Common myeloid progenitor, CD34-positive (primary cell): Measurements from ENCODE around the gene TFAP2C. TPM values are rescaled to one million over a fixed set of nuclear protein-coding genes. Genes with fewer than 3 reads are reported as not detected.
A peak's percentile ranks its signal among the peaks of the same experiment; 100 is the strongest.

Experiments used
- CTCF ChIA-PET: fragments of 350-600 bp; sonication (Branson Sonifier 250); formaldehyde crosslinking; loops from one replicate; lab custom pipeline; 2021; ENCODE audit warnings: antibody characterized with exemption; lab: Charles Lee
- POLR2A ChIA-PET: fragments of 350-600 bp; sonication (Branson Sonifier 250); formaldehyde crosslinking; loops from one replicate; lab custom pipeline; 2021; ENCODE audit warnings: antibody characterized with exemption; lab: Charles Lee
- DNase-seq, 3 donors: peaks; one replicate each; pipeline versions ENCODE4 v3.0.0 to v3.0.0-alpha.2; 2013
- H3K27ac ChIP-seq, 2 experiments: 1 replicate in 1 of 2; 2 replicates in 1 of 2; pipeline ENCODE4 v1.7.0; 2013; ENCODE audit warnings: inconsistent platforms in 2 of 2, low read length in 2 of 2, mild to moderate bottlenecking in 2 of 2, low read depth in 1 of 2, moderate library complexity in 1 of 2; ENCODE audit not compliant: severe bottlenecking in 2 of 2, insufficient read depth in 1 of 2, poor library complexity in 1 of 2
- H3K27me3 ChIP-seq, 5 experiments: replicated peaks in 2 of 5; 1 replicate in 3 of 5; 2 replicates in 2 of 5; pipeline versions ENCODE4 v1.6.1 to v1.7.0; 2013; ENCODE audit warnings: low read length in 4 of 5, mild to moderate bottlenecking in 2 of 5, moderate library complexity in 2 of 5, inconsistent platforms in 1 of 5; ENCODE audit not compliant: insufficient read depth in 5 of 5, control insufficient read depth in 4 of 5
- H3K36me3 ChIP-seq, 4 experiments: 1 replicate in 2 of 4; 2 replicates in 2 of 4; pipeline versions ENCODE4 v1.6.1 to v1.7.0; 2013; ENCODE audit warnings: low read length in 3 of 4, control low read depth in 1 of 4, mild to moderate bottlenecking in 1 of 4; ENCODE audit not compliant: control insufficient read depth in 4 of 4, insufficient read depth in 4 of 4
- H3K4me1 ChIP-seq, 4 experiments: 1 replicate in 3 of 4; 2 replicates in 1 of 4; pipeline versions ENCODE4 v1.6.1 to v1.7.1; 2013; ENCODE audit warnings: low read length in 3 of 4, mild to moderate bottlenecking in 3 of 4, control low read depth in 1 of 4, inconsistent platforms in 1 of 4, moderate library complexity in 1 of 4; ENCODE audit not compliant: control insufficient read depth in 4 of 4, insufficient read depth in 4 of 4; ENCODE audit errors: control extremely low read depth in 1 of 4
- H3K4me3 ChIP-seq, 7 experiments: 1 replicate in 4 of 7; 2 replicates in 3 of 7; pipeline versions ENCODE4 v1.5.1 to v1.7.0; 2013; ENCODE audit warnings: mild to moderate bottlenecking in 7 of 7, low read length in 6 of 7, moderate library complexity in 6 of 7, inconsistent platforms in 2 of 7, low read depth in 2 of 7, control low read depth in 1 of 7; ENCODE audit not compliant: insufficient read depth in 4 of 7, control insufficient read depth in 1 of 7; ENCODE audit errors: extremely low read depth in 1 of 7
- H3K9me3 ChIP-seq, 5 experiments: 1 replicate in 4 of 5; 2 replicates in 1 of 5; pipeline versions ENCODE4 v1.6.1 to v1.7.1; 2013; ENCODE audit warnings: low read length in 4 of 5, mild to moderate bottlenecking in 2 of 5, inconsistent platforms in 1 of 5, low read depth in 1 of 5, moderate library complexity in 1 of 5; ENCODE audit not compliant: control insufficient read depth in 4 of 5, insufficient read depth in 2 of 5; ENCODE audit errors: control extremely low read depth in 1 of 5
- WGBS: methylation state at CpG from one replicate; pipeline ENCODE4 v1.1.5; 2013; ENCODE audit not compliant: insufficient coverage; 5-methylcytosine and 5-hydroxymethylcytosine counted together
- polyA plus RNA-seq: library from polyadenylated mRNA; unstranded; fragments of 120-200 nt; gene quantifications from one replicate; pipeline ENCODE4 v1.2.1, GENCODE V29; 2013

TFAP2C gene
- polyA plus RNA-seq, result not detected

DNA sequence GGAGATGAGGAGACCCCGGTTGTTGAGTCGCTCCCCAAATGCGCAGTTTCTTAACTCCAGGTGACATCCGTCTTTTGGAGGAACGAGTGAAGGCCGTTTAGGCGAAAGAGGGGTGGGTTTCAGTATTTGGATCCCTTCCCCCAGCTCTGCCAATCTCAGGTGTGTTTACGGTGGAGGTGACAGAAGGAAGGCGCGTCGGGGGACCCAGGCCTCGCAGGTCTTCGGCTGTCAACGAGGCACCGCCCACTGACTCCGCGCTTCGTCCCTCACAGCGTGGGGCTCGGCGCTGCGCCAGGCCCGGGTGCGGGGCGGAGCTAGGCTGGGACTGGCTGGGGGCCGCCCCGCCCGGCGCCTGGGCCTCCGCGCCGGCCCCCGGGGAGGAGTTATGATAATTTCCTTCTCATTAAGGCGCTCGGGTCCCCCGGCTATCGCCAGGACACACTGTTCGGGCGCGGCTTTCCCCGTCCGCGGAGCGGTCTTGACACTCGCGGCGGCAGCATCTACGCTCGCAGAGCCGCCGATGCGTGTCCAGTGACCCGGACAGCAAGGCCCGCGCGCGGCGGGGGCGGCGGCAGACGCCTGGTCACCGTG, at the start of gene TFAP2C:
Gene TFAP2C (plus strand): TSS at position 434 of the 591 bp plus-strand sequence. CDS start 239 bp downstream, outside the sequence.
- under 1% methylated on average over 46 of the region's 62 CpGs for WGBS
- Histone ChIP-seq H3K9me3 (no peaks in the 10 kb centered on the region), H3K4me3 (peak within 1 kb of the TSS; percentile 3 to 67 (median 39)), H3K27me3 (peaks cover 2 to 100% (median 65%) of the 10 kb centered on the region in 5 experiments), H3K4me1 (peaks cover 0 to 43% (median 28%) of the 10 kb centered on the region in 4 experiments), H3K27ac (no peak within 1 kb of the TSS), H3K36me3 (no peaks in the 10 kb centered on the region)
- ChIA-PET POLR2A (interaction anchor here (0.6 kb wide), 1 partner anchor 415 kb away, joined by 3 read pairs; no protein-coding TSS in a partner anchor), CTCF (no interaction called here)
- peak; percentile 36 to 62 (median 61) for DNase-seq

DNA sequence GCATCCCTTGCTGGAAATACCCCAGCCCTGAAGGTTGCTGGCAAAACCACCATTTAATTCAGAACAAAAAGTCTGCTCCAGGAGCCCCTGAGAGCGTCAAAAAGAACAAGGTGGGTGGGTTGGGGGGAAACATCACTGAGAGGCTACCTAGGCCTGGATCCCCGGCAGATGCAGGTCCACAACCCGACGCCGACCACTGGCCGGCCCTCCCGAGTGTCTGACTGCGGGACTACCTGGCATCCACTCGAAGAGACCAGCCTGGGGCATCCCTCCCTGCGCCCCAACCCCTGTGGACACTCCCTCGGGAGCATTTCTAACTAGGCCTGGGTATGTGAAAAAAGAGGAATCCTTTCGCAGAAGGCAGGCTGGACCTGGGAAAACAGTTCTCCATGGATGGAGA, 48.9 kb upstream of the TFAP2C start:
- Histone ChIP-seq H3K27me3 (peaks cover 0 to 2% (median 0%) of the 10 kb centered on the region in 5 experiments), H3K4me3 (no peak overlapping the region), H3K4me1 (no peaks in the 10 kb centered on the region), H3K36me3 (no peaks in the 10 kb centered on the region), H3K27ac (no peak overlapping the region), H3K9me3 (no peaks in the 10 kb centered on the region)
- POLR2A ChIA-PET, result no interaction called here
- CTCF ChIA-PET, result interaction anchor here (1.6 kb wide), 1 partner anchor 332 kb away, joined by 3 read pairs; the partner anchor contains the start of gene MC3R
- no peak for DNase-seq
- WGBS, result 97% methylated on average over 10 of the region's 12 CpGs

DNA sequence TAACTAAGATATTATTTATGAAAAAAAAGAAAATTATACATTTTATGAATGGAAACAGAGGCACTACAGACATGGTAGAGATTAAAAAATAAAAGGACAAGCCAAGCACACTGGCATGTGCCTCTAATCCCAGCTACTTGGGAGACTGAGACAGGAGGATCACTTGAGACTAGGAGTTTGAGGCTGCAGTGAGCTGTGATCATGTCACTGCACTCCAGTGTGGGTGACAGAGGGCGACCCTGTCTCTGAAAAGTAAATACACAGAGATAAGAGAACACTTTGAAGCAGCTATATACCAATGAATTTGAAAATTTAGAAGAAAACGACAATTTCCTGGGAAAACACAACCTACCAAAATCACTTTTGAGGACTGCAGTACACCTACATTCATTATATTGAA, 47.4 kb upstream of the TFAP2C start:
- Histone ChIP-seq H3K9me3 (no peaks in the 10 kb centered on the region), H3K27me3 (peaks cover 0 to 2% (median 0%) of the 10 kb centered on the region in 5 experiments), H3K36me3 (no peaks in the 10 kb centered on the region), H3K4me1 (no peaks in the 10 kb centered on the region), H3K4me3 (no peak overlapping the region), H3K27ac (no peak overlapping the region)
- DNase-seq, result no peak
- 100% methylated on average over 1 of the region's 2 CpGs for WGBS
- ChIA-PET CTCF (no interaction called here), POLR2A (no interaction called here)

DNA sequence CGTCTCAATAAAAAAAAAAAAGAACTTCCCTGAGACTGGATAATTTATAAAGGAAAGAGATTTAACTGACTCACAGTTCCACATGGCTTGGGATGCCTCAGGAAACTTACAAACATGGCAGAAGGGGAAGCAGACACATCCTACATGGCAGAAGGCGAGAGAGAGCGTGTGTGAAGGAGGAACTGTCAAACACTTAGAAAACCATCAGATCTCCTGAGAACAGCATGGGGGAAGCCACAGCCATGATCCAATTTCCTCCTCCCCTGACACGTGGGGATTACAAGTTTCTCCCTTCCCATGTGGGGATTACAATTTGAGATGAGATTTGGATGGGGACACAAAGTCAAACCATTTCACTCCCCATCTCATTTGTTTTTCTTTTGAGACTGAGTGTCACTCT, 46.6 kb upstream of the TFAP2C start:
- Histone ChIP-seq H3K9me3 (no peaks in the 10 kb centered on the region), H3K4me1 (no peaks in the 10 kb centered on the region), H3K4me3 (no peak overlapping the region), H3K27me3 (peaks cover 0 to 7% (median 2%) of the 10 kb centered on the region in 5 experiments), H3K36me3 (no peaks in the 10 kb centered on the region), H3K27ac (no peak overlapping the region)
- ChIA-PET POLR2A (no interaction called here), CTCF (no interaction called here)
- DNase-seq, result peak in 2 of 3 donors; percentile 50 to 60
- no CpG with 5 or more reads among the region's 4 CpGs for WGBS

DNA sequence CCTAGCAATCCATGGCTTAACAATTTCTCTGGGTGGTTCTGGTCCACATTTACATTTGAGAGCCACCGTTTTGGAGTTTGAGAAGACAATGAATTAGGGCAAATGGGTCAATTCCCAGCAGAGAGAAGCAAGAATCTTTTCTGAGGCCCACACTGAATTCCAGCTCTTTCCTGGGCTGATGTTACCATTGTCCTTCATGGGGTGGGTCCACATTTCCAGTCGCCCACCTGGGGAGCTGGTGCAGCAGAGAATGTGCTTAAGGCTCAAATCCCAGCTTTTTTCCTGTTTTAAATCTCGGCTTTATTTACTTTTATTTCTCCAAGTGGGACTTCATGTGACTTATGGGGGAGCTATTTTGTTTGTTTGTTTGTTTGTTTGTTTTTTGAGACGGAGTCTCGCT, 44.2 kb upstream of the TFAP2C start:
- Histone ChIP-seq H3K9me3 (no peaks in the 10 kb centered on the region), H3K4me3 (no peak overlapping the region), H3K4me1 (no peaks in the 10 kb centered on the region), H3K27me3 (peaks cover 0 to 11% (median 2%) of the 10 kb centered on the region in 5 experiments), H3K36me3 (no peaks in the 10 kb centered on the region), H3K27ac (no peak overlapping the region)
- no peak for DNase-seq
- CTCF ChIA-PET, result no interaction called here
- WGBS, result 100% methylated on average over 2 of the region's 5 CpGs
- POLR2A ChIA-PET, result no interaction called here

DNA sequence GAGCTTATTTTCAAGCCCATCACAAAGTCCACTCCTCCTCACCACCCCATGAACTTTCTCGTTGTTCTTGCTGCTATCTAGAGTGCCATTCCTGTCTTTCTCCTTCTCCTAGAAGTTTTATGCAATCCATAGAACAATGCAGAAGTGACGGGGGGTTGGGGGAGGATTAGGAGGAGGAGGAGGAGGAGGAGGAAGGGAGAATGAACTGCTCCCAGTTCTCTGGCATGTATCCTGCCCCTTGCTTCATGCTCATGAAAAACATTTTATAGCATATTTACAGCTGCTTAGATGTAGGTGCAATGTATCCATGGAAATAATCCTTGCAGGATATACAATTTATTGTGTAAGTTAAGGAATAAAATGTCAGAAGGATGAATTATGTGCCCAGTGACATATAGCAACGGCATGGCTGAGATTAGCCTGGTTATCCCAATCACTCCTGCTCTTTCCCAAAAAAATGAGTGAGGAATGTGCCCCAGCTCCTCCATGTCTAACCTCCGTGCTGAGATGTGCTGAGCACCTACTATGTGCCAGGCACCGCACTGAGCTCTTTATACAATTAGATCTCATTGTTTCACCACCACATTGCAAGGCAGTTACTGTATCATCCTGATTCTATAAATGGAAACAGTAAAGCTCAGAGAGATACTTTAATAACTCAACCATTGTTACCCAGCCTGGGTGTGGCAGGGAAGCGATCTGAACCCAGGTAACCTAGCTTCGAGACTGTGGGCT, 41.6 kb upstream of the TFAP2C start:
- 93% methylated on average over 2 of the region's 7 CpGs for WGBS

DNA sequence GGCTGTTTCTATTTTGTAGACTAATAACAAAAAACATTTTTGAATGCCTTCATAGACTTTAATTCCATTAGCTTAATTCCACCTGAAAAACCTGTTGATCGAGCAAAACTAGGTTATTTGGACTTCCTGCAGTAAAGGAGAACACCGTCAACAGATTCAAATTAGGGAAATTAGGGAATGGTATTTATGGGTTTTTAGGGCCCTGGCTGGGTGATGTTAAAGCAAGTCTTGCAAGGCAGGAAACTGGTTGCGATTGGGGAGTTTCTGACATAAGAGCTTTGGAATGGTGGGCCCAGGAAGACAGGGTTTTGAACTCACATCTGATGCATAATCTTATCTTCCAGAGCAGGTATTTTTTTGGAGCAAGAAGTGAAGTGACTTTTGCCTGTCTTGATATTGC, 40.1 kb upstream of the TFAP2C start:
- H3K27ac ChIP-seq, result no peak overlapping the region
- H3K4me3 ChIP-seq, result no peak overlapping the region
- ChIA-PET CTCF (interaction anchor here (2.3 kb wide), 1 partner anchor 19 kb away, joined by 4 read pairs; no protein-coding TSS in a partner anchor), POLR2A (no interaction called here)
- no peaks in the 10 kb centered on the region for H3K36me3 ChIP-seq
- H3K27me3 ChIP-seq, result peaks cover 0 to 11% (median 2%) of the 10 kb centered on the region in 5 experiments
- WGBS, result 25% methylated on average over 1 of the region's 3 CpGs
- no peaks in the 10 kb centered on the region for H3K9me3 ChIP-seq
- no peak for DNase-seq
- no peaks in the 10 kb centered on the region for H3K4me1 ChIP-seq

More for the DNA sequence above, 41.6 kb upstream of the TFAP2C start:
- Histone ChIP-seq H3K27ac (no peak overlapping the region), H3K36me3 (no peaks in the 10 kb centered on the region), H3K9me3 (no peaks in the 10 kb centered on the region), H3K4me1 (no peaks in the 10 kb centered on the region), H3K27me3 (peaks cover 0 to 11% (median 2%) of the 10 kb centered on the region in 5 experiments), H3K4me3 (no peak overlapping the region)
- POLR2A ChIA-PET, result interaction anchor here (1.0 kb wide), 1 partner anchor 8 kb away, joined by 3 read pairs; no protein-coding TSS in a partner anchor
- DNase-seq, result no peak
- CTCF ChIA-PET, result interaction anchor here (1.1 to 2.3 kb wide), 3 partner anchors 9 to 21 kb away, joined by 3 to 6 read pairs (median 4); no protein-coding TSS in a partner anchor
